ENCODE data around the gene ZNF415. TPM values are rescaled to one million over a fixed set of nuclear protein-coding genes. Genes with fewer than 3 reads are reported as not detected.
"Not testable (repeated sequence)": the region's sequence is repeated elsewhere in the genome, so short reads cannot be mapped to it uniquely, and the experiment has no call there.

Gene ZNF415
- 0.86 and 4.9 TPM in 2 replicates for total RNA-seq

DNA sequence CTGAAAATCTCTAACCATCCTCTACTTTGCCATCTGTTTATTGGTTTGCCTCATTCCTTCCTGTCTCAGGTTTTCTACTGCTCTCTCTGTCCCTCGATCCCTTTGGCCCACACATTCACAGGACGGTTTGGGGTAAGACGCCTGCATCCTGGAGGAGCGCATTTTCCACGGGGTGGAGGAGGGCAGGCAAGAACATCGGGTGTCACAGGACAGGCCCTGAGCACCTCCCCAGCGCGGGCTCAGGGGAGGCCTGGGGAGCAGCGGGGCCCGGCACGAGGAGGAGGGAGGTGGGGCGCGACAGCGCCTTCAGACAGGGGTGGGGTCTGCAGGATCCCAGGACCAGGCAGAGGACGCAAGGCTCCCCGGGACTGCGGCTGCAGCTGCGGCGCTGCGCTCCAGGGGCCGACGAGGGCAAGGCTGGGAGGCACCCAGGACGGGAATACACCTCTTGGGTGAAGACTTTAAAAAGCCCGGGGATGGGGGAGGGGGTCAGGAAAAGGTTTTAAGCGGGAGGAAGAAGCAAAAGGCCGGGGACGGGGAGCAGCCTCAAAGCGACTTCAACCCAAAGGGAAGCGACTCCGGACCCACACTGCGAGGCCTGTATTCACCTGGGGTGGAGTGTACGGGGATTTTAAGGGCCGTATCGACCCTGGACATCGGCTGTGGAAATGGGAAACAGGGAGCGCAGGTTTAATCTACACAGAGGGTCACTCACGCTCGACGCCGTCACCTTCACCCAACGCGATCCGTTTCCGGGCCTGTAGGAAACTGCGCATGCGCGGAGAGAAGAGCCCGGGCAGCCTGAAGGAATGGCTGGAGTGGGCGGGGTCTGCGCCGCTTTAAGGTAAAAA is at the start of gene ZNF415:
Gene ZNF415, minus strand, starts transcription at position 770 of the 851 bp plus-strand sequence. CDS start 10,234 bp downstream, outside the sequence.
- DNase-seq (ENCODE audit: low read depth, low spot score) = no peak

DNA sequence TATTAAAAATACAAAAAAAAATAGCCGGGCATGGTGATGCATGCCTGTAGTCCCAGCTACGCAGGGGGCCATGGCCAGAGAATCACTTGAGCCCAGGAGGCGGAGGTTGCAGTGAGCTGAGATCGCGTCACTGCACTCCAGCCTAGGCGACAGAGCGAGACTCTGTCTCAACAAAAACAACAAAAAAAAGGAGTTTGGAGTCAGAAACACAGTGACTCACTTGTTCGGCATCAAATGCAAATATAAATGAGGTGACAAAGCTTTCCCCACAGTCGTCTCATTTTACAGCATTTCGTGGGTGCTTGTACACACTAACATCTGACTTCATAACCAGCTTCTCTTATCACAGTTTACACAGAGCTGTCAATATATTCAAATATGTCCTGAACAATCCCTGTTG is 49.5 kb upstream of the ZNF415 start:
- DNase-seq (ENCODE audit: low read depth, low spot score) = no peak

DNA sequence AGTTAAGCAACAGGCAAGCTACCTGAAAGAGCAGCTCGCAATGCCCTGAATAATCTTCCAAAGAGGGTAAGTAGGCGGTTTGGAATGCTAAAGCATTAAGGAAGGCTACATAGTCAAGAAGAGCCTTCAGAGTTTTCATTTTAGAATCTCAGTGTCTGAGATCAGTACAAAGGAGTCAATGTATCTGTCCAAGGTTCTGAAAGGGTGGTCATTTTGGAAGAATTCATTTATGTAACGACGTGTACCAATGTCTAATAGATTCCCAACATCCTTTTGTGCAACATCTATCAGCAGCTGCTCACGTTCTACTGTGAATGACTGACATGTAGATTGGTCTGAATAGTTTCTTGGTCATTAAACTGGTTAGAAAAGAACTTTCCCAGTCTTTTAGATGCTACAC is 45.3 kb upstream of the ZNF415 start:
- DNase-seq (ENCODE audit: low read depth, low spot score) = no peak

DNA sequence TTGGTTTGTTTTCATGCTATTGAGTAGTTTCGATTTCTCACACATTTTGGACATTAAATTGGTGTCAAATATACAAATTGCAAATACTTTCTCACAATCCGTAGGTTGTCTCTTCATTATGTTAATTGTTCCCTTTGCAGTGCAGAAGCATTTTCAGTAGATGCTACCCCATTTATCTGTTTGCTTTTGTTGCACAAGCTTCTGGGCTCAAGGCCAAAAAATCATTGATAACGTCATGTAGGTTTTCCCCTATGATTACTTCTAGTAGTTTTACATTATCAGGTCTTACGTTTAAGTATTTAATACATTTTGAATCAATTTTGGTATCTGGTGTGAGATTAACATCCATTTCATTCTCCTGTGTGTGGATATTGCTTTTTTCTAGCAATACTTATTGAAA is 40.2 kb upstream of the ZNF415 start:
- DNase-seq (ENCODE audit: low read depth, low spot score) = no peak

DNA sequence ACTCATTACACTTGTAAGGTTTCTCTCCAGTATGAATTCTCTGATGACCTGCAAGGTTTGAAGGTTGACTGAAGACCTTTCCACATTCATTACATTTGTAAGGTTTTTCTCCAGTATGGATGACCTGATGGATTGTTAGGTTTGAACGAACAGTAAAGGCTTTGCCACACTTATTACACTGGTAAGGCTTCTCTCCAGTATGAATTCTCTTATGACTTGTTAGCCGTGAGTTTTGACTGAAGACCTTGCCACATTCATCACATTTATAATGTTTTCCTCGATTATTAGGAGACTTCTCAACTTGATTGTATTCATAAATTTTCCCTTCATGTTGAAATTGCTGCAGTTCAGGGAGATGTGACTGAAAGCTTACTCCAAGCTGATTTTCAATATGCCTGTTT is 33.0 kb upstream of the ZNF415 start:
- no peak for DNase-seq (ENCODE audit: low read depth, low spot score)

DNA sequence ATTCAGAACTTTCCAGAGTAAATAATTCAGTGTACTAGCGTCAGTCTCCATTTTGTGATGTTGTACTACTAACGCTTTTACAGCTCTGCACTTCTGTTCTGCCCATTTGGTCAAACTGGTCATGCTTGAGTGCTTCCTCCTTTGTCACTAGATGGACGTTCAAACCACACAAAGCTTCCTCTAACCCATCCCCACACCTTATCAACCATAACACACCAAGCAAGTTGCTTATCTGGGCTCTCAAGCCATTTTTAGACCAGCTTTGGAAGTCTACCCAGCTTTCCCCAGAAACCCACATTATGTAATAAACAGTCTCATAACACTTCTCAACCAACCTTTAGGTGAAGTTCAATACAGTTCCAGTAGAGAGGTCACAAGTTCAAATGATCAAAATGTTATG is 28.4 kb upstream of the ZNF415 start:
- no peak for DNase-seq (ENCODE audit: low read depth, low spot score)

DNA sequence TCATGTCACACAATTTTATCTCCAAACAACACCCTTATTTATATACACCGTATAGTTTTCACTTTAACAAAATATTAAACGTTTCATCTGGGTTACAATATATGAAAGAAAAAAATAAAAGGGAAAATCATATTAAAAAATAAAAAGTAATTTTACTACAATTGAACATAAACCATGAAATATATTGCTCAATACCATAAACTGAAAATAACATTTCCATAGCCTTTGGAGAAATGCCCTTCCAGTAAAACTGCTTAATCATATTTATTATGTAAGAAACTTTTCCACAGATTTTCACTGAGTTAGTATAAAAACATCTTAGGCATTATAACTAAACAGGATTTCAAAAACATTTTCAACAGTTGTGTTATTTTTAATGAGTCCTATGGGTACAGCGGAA is 27.6 kb upstream of the ZNF415 start:
- DNase-seq (ENCODE audit: low read depth, low spot score) = no peak

DNA sequence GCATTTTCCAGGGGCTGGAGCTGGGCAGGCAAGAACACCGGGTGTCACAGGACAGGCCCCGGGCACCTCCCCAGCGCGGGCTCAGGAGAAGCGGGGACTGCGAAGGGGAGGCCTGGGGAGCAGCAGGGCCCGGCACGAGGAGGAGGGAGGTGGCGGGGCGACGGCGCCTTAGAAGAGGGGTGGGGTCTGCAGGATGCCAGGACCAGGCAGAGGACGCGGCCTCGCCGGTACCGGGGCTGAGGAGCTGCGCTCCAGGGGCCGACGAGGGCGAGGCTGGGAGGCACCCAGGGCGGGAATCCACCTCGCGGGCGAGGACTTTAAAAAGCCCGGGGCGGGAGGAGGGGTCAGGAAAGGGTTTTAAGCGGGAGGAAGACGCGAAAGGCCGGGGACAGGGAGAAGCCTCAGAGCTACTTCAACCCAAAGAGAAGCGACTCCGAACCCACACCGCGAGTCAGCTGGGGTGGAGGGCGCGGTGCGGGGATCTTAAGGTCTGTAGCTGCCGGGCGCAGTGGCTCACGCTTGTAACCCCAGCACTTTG is 25.5 kb upstream of the ZNF415 start:
- no peak for DNase-seq (ENCODE audit: low read depth, low spot score)

DNA sequence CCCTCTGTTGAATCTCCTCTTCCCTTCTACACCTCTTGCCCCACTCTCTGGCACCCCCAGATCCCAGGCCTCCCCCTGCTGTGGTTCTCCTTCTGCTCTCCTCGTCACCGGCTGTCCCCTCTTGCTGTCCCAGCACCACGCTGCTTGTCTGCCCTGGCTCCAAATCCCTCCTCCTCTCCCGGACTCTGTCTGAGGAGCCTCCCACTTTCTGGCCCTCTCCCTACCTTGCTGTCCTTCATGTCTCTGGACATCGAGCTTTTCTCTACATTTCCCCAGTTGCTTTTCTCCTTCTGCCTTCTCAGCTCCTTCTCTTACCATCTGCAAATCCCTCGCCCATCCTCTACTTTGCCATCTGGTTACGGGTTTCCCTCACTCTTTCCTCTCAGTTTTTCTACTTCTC is 24.9 kb upstream of the ZNF415 start:
- DNase-seq (ENCODE audit: low read depth, low spot score) = no peak

DNA sequence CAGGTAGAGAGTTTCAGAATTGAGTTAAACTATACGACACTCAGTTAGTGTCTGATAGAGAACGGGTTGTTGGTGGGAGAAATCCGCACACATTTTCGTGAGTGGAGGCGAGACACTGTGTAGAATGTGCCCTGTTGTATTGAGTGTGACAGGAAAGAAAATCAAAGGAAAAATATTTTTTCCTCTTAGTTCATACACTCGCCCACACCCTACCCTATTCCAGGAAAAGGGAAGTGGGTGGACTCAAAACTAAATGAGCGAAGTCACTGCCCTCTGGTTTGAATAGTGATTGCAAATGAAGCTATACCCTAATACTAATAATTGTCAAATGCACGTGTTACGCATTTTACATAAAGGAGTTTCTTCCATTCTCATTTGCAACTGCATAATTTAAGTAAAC is 24.1 kb upstream of the ZNF415 start:
- DNase-seq (ENCODE audit: low read depth, low spot score) = no peak

DNA sequence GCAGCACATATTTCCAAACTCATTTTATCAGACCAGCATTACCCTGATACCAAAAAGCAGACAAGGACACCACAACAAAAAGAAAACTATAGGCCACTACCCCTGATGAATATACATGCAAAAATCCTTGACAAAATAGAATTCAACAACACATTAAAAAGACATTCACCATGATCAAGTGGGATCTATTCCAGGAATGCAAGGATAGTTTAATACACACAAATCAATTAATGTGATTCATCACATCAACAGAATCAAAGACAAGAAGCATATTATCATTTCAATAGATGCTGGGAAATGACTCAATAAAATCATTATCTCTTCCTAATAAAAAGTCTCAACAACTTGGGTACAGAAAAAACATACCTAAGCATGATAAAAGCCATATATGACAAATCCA is 14.9 kb upstream of the ZNF415 start:
- no peak for DNase-seq (ENCODE audit: low read depth, low spot score)

DNA sequence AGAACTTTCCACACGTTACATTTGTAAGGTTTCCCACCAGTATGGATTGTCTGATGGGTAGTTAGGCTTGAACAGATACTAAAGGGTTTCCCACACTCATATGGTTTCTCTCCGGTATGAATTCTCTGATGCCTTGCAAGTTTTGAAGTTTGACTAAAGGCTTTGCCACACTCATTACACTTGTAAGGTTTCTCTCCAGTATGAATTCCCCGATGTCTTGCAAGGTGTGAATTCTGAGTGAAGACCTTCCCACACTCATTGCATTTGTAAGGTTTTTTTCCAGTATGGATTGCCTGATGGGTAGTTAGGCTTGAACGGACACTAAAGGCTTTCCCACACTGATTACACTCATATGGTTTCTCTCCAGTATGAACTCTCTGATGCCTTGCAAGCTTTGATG is 7.6 kb upstream of the ZNF415 start:
- no peak for DNase-seq (ENCODE audit: low read depth, low spot score)

DNA sequence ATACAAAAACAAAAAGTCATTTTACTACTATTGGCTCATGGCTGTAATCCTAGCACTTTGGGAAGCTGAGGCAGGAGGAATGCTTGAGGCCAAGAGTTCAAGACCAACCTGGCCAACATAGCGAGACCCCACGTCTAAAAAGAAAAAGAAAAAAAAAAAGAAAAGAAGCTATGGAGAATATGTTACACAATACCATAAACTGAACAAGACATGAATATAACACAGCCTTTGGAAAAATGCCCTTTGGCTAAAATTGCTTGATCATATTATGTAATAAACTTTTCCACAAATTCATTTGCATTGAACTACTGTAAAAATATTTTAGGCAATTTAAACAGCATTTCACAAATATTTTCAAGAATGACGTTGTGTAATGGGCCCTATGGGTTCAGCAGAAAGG is 3.7 kb upstream of the ZNF415 start:
- no peak for DNase-seq (ENCODE audit: low read depth, low spot score)

DNA sequence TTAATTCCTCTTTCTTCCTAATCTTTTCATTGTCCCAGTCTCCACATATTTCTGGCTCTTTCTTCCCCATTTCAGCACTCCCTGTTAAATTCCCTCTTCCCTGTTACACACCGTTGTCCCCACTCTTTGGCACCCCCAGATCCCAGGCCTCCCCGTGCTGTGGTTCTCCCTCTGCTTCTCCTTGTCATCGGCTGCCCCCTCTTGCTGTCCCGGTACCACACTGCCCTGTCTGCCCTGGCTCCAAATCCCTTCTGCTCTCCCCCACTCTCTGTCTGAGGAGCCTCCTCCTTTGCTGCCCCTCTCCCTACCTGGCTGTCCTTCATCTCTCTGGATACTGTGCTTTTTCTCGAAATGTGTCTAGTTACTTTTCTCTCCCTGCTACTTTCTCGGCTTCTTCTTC is 983 bp downstream of the ZNF415 start:
- DNase-seq (ENCODE audit: low read depth, low spot score) = no peak

DNA sequence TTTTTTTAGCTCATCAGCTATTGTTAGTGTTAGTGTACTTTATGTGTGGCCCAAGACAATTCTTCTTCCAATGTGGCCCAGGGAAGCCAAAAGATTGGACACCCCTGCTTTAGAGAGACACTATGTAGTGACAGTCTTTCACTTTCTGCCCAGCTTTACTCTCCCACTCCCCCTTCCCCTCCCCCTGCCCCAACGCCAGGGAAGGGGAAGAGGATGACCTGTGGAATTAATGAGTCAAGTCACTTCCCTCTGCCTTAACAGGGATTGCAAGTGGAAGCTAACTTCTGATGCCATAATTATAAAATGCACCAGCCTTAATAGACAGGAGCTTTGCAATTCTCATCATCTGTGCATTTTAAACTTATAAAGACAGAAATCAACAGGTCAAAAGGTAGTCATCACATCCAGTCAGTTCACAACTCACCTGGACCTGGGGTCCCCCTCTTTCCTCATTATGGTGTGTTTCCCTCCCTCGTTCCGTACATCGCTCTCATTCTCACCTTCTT is 1.6 kb downstream of the ZNF415 start:
- no peak for DNase-seq (ENCODE audit: low read depth, low spot score)

DNA sequence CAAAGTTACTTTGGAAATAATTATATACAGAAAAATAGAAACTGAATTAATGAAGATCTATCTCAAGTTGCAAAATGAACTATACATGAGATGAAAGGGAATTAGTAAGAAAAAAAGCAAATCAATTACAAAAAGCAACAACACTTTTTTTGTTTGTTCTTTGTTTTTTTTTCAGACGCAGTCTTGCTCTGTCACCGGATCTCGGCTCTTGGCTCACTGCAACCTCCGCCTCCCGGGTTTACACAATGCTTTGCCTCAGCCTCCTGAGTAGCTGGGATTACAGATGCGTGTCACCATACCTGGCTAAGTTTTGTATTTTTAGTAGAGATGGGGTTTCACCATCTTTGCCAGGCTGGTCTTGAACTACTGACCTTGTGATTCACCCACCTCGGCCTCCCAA is 2.2 kb downstream of the ZNF415 start:
- no peak for DNase-seq (ENCODE audit: low read depth, low spot score)

DNA sequence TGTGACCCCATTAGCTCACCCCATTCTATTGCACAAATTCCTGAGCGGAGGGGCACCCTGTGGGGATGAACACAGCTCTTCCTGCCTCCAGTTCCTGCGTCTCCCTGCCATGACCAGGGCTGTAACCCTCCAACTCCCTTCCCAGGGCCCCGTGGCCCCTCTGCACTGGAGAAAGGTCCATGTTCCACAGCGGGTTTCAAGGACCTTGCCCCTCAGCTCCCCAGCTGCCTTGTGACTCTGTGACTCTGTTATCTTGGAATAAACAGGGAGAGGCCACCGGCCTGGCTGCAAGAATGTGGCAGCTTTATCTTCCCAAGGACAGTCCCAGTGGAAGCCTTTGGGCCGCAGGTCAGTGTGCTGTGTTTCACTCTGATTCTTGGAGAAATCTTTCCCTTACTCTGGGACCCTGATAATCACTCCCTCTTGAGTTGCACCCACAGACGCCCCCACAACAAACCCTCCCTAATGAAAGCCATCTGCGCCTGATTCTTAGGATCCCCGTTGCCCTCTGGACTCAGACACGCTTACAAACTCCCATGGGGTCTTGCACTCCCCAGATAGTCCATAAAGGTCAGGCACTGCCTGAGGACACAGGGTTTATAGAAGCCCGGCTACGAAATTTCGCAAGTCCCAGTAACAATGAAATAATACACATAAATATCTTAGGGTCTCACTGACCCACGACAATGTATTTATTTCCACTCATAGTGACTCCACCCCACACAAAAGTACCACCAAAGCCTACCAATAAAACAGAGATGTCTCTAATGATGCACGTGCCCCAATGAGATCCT is 5.8 kb downstream of the ZNF415 start:
- DNase-seq (ENCODE audit: low read depth, low spot score) = not testable (repeated sequence)

DNA sequence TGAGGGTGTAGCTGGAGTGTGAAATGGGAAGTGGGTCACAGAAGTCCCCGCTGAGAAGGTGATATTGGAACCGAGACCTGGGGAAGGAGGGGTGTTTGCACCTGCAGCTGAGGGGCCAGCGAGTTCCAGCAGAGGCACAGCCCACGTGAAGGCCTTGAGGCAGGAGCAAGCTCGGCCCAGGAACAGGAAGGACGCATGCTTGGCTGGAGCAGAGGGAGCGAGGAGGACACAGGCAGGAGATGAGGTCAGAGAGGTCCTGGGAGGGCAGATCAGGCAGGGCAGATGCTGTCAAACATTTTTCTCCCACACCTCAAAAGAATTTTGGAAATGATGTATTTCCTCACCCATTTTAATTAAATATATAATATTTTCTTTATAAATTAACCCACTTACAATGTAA is 9.3 kb downstream of the ZNF415 start:
- DNase-seq (ENCODE audit: low read depth, low spot score) = no peak

DNA sequence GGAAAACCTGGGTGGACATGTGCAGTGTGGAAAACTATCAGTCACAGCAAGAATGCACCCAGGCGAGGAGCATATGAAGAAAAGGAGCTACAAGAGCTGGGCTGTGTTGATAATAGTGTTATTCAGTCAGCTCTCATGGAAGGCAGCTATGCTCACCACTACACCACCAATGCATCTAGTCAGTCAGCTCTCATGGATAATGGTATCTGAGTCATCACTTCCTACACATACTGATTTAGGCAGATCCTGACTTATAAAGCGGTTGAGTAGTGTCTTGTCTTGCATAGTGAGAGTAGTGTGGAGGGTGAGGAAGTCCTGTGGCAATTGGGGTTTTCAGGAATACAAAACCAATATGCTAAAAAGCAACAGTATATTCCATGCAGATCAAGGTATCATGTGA is 20.4 kb downstream of the ZNF415 start:
- no peak for DNase-seq (ENCODE audit: low read depth, low spot score)

DNA sequence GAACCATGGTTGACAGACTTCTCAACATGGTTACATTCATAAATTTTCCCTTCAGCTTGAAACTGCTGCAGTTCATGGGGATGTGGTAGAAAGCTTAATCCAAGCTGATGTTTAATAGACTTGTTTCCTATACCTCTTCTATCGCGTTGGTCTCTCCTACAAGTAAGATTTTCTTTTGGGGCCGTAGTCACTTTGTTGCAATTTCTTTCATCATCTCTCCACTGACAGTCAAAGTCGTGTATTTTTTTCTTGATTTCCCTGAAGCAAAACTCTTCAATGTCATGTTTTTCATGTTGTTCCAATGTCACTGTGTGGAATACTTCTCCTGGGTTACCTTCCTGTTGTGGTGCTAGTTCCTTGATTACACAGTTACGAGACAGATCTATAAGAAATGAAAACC is 23.2 kb downstream of the ZNF415 start:
- no peak for DNase-seq (ENCODE audit: low read depth, low spot score)

DNA sequence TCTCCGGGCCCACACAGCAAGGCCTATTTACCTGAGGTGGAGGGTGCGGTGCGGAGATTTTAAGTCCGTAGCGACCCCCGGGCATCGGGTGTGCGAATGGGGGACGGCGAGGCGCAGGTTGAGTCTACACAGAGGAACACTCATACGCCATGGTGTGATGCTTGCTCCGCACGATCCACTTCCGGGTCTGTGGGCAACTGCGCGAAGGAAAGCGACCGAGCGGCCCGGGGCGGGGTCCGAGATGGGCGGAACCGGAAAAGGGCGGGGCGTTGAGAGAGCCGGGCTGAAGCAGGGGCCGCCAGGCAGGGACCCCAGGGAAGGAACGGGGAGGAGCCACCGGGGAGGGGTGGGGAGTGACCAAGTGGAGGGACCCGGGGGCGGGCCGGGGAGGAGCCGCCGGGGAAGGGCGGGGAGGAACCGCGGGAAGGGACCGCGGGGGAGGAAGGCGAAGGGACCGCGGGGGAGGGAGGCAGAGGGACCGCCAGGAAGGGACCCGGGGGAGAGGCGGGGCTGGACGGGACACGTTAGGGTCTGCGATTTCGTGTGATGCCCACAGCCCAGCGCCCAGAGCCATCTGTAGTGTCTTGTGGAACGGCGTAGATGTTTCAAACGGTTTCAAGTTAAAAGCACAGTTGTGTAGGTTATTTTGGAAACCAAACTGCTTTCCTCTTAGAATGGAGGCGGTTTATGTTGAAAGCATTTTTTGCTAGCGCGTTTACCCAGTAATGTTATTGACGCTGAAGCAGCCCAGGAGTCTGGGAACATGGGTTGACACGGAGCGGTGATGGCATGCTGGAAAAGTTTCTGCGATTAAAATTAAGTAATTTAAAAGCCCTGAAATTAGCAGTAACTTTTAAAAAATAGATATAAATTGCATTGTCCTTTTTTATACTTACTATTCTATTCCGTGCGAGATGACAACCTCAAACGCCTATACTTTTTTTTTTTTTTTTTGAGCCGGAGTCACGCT is 29.2 kb downstream of the ZNF415 start, which contains the start of gene ZNF160:
Gene ZNF160, minus strand, starts transcription at position 189 of the 970 bp plus-strand sequence. CDS start 17,146 bp downstream, outside the sequence.
- DNase-seq (ENCODE audit: low read depth, low spot score) = peak; percentile 82

All from pulmonary artery endothelial cell (primary cell).